ENCODE data around the gene OR5AP2.

DNA sequence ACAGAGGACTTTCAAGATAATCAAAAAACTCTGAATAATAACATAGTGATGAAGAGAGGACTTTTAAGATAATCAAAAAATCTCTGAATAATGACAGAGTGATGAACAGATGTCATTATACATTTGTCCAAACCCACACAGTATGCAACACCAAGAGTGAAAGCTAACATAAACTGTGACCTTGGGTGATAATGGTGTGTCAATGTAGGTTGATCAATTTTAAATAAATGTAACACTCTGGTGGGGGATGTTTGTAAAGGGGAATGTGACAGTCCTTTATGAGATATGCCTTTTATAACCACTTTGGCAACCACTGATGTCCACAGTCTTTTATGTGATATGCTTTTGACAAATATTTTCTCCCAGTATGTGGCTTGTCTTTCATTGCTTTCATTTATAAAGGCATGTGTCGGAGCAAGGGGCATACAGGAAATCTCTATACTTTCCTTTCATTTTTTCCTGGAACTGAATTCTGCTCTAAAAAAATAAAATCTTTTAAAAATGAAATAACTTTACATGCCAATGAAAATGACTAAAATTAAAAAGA, 46.4 kb upstream of the OR5AP2 start:
- TF ChIP-seq, protein P1, sequence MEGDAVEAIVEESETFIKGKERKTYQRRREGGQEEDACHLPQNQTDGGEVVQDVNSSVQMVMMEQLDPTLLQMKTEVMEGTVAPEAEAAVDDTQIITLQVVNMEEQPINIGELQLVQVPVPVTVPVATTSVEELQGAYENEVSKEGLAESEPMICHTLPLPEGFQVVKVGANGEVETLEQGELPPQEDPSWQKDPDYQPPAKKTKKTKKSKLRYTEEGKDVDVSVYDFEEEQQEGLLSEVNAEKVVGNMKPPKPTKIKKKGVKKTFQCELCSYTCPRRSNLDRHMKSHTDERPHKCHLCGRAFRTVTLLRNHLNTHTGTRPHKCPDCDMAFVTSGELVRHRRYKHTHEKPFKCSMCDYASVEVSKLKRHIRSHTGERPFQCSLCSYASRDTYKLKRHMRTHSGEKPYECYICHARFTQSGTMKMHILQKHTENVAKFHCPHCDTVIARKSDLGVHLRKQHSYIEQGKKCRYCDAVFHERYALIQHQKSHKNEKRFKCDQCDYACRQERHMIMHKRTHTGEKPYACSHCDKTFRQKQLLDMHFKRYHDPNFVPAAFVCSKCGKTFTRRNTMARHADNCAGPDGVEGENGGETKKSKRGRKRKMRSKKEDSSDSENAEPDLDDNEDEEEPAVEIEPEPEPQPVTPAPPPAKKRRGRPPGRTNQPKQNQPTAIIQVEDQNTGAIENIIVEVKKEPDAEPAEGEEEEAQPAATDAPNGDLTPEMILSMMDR (IDR thresholded peaks at IDR 0.05), result no peak
- no peak for TF ChIP-seq POLR2A (IDR thresholded peaks at IDR 0.05)
